GM19395 (cell line): ENCODE measurements around the gene IL17REL.

Source experiments
- ATAC-seq: cut with Tn5 transposase; IDR thresholded peaks from one replicate; pipeline ENCODE4 v1.9.1; 2021; ENCODE audit warnings: mild to moderate bottlenecking, moderate library complexity; ENCODE audit not compliant: unreplicated experiment

The IL17REL gene

DNA sequence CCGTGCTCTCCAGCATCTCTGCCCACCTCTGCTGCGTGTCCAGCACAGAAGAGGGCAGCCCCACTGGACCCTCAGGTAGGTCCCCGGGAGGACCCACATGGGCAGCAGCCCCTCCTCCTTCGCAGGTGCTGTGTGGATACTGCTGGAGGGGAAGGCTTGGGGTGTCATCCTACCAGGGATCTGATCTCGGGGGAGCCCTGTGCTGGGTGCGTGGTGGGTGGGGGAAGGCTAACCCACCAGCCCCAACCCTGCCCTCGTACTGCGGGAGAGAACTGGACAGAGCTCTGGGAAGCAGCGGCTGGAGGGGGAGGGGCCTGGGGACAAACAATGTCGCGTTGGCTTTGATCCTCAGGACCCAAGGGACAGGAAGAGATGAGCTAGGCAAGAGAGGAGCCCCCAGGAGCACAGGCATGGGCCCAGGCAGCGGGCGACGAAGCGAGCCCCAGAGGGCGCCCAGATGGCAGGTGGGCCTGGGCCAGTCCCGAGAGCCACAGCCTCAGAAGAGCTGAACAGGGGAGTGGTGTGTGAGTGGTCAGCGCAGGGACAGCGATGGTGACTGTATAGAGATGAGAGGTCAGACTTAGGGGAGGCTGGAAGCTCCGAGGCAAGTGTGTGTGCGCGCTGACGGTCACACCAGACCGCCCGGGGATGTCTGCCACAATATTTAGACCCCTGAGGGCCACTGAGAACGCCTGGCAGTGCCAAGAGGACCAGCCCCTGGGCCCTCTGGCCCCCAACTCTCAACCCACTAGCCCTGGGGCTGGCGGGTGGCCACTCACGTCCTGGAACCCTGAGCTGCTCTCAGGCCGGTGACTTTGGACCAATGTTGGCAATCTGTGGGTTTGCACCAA lies 53.4 kb downstream of the IL17REL start:
- ATAC-seq: no peak

GRCh38 chr22:49958366-49958921 lies 54.1 kb downstream of the IL17REL start:
- no peak for ATAC-seq

GRCh38 chr22:49957826-49958365 lies 54.7 kb downstream of the IL17REL start:
- no peak for ATAC-seq

DNA sequence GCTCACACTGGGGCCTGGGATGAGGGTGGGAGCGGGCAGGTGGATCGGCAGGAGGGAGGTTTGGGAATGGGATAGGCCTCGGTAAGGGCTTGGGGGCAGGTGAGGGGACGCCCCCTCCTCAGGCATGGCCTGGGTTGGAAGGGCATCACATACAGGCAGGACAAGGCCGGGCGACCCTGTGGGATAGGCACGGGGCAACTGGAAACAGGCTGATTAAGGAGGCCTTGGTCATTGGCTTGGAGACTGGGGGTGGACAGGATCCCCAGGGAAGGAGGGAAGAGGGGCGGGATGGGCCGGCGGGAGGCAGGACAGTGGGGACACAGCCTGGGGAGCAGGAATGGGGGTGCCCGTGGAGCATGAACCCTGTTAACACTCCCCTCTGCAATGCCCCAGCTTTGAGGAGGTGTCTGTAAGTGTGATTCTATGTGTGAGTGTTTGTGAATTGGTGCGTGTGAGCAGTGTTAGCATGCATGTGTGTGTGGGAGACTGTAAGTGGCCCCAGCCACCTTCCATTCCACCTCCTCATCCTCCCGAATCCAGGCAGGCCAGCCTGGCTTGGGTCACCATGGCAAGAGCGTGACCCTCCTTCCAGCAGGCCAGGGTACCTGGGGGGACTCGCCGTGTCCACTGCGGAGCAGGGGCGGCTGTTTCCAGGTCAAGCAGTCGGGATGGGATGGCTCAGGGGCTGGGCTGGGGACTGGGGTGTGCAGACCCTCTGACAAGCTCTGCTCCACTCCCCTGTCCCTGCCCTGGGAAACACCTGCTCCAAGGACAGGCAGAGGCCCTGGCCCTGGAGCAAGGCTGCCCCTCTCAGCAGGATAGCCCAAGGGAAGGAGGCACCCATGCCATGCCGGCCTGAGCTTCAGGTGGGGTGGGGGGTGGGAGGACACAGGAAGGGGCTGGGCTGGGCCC lies 55.4 kb downstream of the IL17REL start:
- ATAC-seq: no peak

GRCh38 chr22:49956418-49956770 lies 56.2 kb downstream of the IL17REL start:
- no peak for ATAC-seq

- ATAC-seq: no peak
Observed at GRCh38 chr22:49955581-49956417, 56.8 kb downstream of the IL17REL start.

DNA sequence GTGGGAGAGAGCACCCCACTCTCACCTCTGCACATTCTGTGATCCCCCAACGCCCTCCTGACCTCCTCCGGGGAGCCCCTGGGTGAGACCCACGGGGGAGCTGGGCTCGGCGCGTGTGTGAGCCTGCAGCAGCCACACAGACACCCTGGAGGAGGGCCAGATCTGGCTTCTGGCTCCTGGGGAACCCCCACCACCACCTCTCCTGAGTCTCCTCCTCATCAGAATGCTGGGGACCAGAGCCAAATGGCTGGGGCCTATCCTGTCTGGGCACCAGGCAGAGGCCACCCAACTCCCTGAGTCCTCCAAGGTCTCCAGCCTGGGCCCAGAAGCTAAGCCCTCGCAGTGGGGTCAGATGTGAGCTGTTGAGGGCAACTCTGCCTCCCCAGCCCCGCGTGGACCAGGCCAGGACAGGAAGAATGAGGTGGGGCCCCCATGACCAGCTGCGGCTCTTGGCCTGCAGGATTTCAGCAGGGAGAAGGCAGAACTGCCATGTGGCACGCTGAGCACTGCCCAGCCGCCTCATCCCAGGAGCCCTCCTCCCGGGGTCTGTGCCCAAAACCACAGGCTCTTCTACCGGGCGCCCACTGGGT lies 57.5 kb downstream of the IL17REL start:
- no peak for ATAC-seq

DNA sequence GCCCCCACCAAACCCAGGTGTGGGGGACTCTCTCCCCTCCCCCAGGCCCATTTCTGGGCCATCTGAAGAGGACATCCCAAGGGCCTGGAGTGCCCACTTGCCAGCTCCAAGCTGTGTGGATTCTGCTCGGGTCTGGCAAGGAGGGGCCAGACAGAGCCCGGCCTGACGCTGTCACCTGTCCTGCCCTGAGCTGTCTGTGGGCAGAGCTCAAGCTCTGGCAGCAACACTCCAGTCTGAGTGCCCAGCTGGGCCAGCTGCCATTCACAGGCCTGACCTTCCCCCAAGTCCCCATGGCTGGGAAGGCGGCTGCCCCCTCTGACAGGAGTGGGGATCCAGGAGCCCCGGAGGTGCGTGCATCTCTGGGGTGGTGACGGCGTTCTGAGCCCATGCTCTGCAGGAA lies 58.2 kb downstream of the IL17REL start:
- ATAC-seq: no peak

DNA sequence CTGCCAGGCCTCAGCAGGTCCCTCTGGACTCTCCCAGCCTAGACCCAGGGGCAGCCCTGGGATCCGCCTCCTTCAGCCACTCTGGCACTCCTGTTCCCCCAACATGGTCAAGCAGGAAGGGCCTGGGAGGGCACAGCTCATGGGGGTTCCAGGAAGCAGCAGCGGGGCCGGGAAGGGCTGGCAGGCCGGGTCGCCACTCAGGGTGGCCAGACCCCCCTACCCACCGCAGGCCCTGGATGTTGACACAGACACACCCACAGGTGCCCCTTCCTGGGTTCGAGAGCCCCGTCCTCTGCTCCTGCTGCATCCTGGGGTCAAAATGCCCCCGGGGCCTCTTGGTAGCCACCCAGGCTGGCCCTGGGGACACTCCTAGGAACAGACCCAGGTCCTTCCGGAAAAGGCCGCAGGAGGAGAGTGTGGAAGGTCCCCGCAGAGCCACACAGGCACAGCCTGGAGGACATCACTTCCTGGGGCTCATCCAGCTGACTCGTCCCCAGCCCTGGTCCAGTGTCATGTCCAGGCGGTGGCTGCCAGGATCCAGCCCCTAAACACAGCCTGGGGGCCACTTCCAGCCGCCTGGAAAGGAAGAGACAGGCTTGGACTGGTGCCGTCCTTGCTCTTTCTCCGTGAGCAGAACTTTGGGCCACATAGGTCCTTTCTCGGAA lies 58.8 kb downstream of the IL17REL start:
- no peak for ATAC-seq

DNA sequence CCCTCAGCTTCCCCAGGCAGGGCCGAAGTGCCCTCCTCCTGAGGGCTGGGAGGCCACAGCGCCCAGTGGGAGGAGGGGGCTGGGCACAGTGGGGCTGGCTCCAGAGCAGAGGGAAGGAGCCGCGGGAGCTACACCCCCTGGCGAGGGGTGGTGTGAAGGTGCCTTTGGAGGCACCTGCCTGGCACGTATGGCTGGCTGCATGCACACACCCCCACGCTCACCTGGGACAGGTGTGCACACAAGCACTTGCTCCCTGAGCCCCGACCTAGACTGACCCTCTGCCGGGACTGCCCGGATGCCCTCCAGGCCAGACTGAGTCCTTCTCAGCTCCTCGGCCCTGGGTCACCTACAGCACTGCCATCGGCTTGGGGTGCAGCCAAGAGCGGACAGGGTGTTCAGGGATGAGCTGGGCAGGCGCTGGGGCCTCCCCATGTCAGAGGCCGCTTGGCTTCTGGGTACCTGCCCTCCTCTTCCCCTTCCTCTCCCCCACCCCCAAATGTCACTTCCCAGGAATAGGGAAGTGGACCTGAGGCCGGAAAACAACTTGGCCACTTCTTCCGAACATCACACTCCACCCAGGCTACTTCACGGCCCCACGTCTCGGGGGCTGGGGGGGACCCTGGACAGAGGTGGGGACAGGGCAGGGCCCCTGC lies 59.4 kb downstream of the IL17REL start:
- no peak for ATAC-seq

DNA sequence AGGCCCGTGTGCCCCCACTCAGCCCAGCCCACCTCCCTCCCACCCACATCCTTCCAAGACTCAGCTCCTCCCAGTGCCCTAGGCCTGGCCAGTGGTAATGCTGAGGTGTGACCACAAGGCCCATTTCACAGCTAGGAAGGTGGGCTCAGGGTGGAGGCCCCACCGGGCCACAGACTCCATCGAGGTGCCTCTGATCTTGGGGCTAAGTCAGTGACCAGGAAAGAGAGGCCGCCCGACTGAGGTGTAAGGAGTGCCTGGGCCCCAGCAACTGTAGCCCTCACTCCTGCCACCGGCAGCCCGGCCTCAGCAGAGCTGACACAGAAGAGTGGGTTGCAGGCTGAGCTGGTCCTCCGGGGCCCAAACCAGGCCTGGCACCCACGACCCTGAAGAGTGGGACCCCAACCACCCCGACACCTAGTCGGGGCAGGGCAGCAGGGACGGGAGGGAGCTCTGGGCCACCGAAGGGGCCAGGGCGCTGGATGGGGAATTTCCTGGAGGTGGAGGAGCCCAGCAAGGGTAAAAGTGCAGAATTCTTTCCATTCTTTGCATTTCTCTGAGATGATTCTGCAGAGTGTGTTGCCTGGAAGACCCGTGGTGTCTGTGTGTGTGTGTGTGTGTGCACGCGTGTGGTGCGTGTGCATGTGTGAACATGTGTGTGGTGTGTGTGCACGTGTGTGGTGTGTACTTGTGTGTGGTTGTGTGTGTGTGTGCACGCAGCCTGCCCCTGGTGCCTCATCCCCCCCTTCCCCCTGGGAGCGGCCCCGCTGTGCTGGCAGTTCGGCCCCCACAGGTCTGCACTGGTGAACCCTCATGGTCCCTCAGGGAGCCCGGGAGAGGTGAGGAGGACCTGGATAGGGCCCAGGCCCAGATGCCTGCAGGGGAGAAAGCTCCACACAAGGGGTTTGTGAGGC lies 60.3 kb downstream of the IL17REL start:
- ATAC-seq: no peak

- ATAC-seq: no peak
Observed at GRCh38 chr22:49951678-49951985, 60.9 kb downstream of the IL17REL start.

- no peak for ATAC-seq
Observed at GRCh38 chr22:49951000-49951677, 61.4 kb downstream of the IL17REL start.

DNA sequence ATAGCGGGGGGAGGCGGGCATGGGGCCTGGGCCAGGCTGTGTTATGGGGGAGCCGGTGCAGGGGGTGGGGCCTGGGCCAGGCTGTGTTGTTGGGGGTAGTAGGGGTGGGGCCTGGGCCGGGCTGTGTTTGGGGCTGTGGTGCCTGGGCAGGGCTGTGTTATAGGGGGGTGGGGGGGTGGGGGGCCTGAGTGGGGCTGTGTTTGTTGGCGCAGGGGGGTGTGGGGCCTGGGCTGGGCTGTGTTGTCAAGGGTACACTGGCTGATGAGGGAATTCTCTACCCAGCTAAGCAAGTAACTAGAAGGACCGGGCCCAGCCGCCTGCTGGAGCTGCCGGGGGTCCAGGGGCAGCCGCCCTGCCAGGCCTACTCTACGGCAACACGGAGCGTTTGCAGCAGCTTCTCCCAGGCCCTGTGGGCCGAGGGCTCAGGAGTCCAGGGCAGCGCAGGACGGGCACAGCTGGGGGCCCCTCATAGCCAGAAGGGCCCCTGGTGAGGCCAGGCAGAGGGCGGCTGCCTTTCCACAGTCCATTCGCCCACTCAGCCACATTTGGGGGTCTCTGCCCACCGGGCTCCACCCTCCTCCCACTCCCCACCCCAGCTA lies 62.1 kb downstream of the IL17REL start:
- ATAC-seq: no peak

GRCh38 chr22:49949914-49950292 lies 62.7 kb downstream of the IL17REL start:
- no peak for ATAC-seq

DNA sequence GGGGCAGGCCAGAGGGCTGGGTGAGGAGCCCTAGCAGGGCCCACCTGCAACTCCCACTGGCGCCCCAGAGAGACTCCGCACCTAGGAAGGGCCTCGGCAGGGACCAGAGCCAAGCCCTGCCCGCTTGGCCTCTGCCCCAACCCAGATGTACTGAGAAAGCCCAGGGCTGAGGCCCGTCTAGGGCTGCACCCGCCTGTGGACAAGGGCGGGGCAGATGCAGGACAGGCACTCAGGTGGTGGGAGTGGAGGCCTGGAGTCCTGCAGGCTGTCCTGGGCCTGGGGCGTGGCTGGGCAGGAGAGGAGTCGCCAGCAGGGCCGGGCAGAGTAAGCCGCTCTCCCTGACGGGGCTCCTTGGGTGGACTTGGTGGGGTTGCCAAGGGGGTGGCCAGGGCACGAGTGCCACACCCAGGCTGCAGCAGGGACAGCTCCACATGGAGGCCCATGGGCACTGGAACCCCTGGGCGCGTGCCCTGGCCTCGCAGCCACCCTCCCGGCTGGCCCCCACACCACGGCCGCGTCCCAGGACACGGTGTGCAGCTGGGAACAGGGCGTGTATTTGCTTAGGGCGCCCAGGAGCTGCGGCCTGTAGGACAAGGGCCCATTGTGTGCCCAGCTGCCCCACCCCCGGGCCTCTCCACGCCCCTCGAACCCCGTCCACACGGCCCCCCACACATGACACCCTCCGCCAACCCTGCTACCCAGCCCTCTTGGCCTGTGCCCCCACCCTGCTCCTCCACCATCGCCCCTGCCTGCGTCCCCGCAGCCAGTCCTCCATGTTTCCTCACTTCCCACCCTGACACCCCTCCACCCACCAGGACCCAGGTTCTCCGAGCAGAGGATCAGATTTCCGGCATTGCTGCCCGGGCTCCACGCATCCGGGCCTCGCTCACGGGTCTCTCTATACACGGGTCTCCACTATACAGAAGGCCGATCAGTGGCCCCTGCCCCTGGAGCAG lies 63.3 kb downstream of the IL17REL start:
- no peak for ATAC-seq
